Measurements from ENCODE around the gene TBC1D17. TPM values are rescaled to one million over a fixed set of nuclear protein-coding genes. Genes with fewer than 3 reads are reported as not detected.

The TBC1D17 gene
- 10 to 100 TPM; 47.7 to 56.5 (median 49.0) TPM for total RNA-seq

GRCh38 chr19:49877020-49877878 is at the start of gene TBC1D17, which contains the start of gene AKT1S1:
Gene TBC1D17, plus strand, starts transcription at chr19:49877702. Its CDS starts 22 bp downstream, at chr19:49877724.
Gene AKT1S1, minus strand, starts transcription at chr19:49877355. Its CDS starts 4,060 bp downstream, at chr19:49873295.
- Histone ChIP-seq H3K4me3 (peak within 1 kb of the TSS; percentile 78 to 88 (median 80)), H3K4me1 (peaks cover 0 to 55% (median 15%) of the 10 kb centered on the region in 4 donors), H3K36me3 (peaks cover 12 to 58% (median 17%) of the 10 kb centered on the region in 3 donors), H3K27me3 (no peaks in the 10 kb centered on the region), H3K27ac (peak within 1 kb of the TSS; percentile 97 to 100 (median 98)), H3K9me3 (no peaks in the 10 kb centered on the region)
- DNase-seq (ENCODE audit: low spot score in 2 of 2) = peak; percentile 97 to 98
- 0% methylated on average over 50 to 51 of the region's 61 CpGs for WGBS, 2 donors
- peak; percentile 78 to 97 for TF ChIP-seq POLR2A (IDR thresholded peaks at IDR 0.05)
- TF ChIP-seq CTCF (IDR thresholded peaks at IDR 0.05) = peak in 2 of 5 experiments; percentile 31
- TF ChIP-seq EP300 (IDR thresholded peaks at IDR 0.05) = peak; percentile 96 to 98

GRCh38 chr19:49829200-49829599 is 48.3 kb upstream of the TBC1D17 start:
- WGBS, 2 donors = 84 to 87% methylated on average over 6 to 8 of the region's 8 CpGs
- H3K4me1 ChIP-seq = no peaks in the 10 kb centered on the region
- H3K4me3 ChIP-seq = no peak overlapping the region
- no peak for DNase-seq (ENCODE audit: low spot score in 2 of 2)
- H3K9me3 ChIP-seq = no peaks in the 10 kb centered on the region
- no peaks in the 10 kb centered on the region for H3K27me3 ChIP-seq
- no peak overlapping the region for H3K27ac ChIP-seq
- TF ChIP-seq CTCF (IDR thresholded peaks at IDR 0.05) (no peak), POLR2A (IDR thresholded peaks at IDR 0.05) (no peak), EP300 (IDR thresholded peaks at IDR 0.05) (no peak)
- H3K36me3 ChIP-seq = peaks cover 0 to 90% (median 11%) of the 10 kb centered on the region in 3 donors

- no peak for TF ChIP-seq CTCF (IDR thresholded peaks at IDR 0.05)
- Histone ChIP-seq H3K27me3 (no peaks in the 10 kb centered on the region), H3K9me3 (no peaks in the 10 kb centered on the region), H3K36me3 (peaks cover 0 to 90% (median 14%) of the 10 kb centered on the region in 3 donors), H3K27ac (no peak overlapping the region), H3K4me1 (no peaks in the 10 kb centered on the region), H3K4me3 (no peak overlapping the region)
- WGBS, 2 donors = 95 to 96% methylated on average over 14 to 18 of the region's 18 CpGs
- no peak for DNase-seq (ENCODE audit: low spot score in 2 of 2)
These were observed 47.8 kb upstream of the TBC1D17 start for GRCh38 chr19:49829721-49830120.

- peaks cover 0 to 99% (median 24%) of the 10 kb centered on the region in 3 donors for H3K36me3 ChIP-seq
- 91 to 95% methylated on average over 11 to 12 of the region's 12 CpGs for WGBS, 2 donors
- H3K4me1 ChIP-seq = no peaks in the 10 kb centered on the region
- H3K4me3 ChIP-seq = no peak overlapping the region
- TF ChIP-seq CTCF (IDR thresholded peaks at IDR 0.05) = no peak
- H3K27ac ChIP-seq = no peak overlapping the region
- no peak for DNase-seq (ENCODE audit: low spot score in 2 of 2)
- H3K27me3 ChIP-seq = no peaks in the 10 kb centered on the region
- H3K9me3 ChIP-seq = no peaks in the 10 kb centered on the region
These were observed 46.7 kb upstream of the TBC1D17 start for GRCh38 chr19:49830766-49831165.

- DNase-seq (ENCODE audit: low spot score in 2 of 2) = no peak
- peaks cover 0 to 100% (median 30%) of the 10 kb centered on the region in 3 donors for H3K36me3 ChIP-seq
- H3K27me3 ChIP-seq = no peaks in the 10 kb centered on the region
- no peaks in the 10 kb centered on the region for H3K4me1 ChIP-seq
- H3K9me3 ChIP-seq = no peaks in the 10 kb centered on the region
- H3K27ac ChIP-seq = no peak overlapping the region
- no peak for TF ChIP-seq EP300 (IDR thresholded peaks at IDR 0.05)
- no peak for TF ChIP-seq CTCF (IDR thresholded peaks at IDR 0.05)
- TF ChIP-seq POLR2A (IDR thresholded peaks at IDR 0.05) = no peak
- no peak overlapping the region for H3K4me3 ChIP-seq
- 95 to 96% methylated on average over 8 of the region's 8 CpGs for WGBS, 2 donors
These were observed 45.9 kb upstream of the TBC1D17 start for GRCh38 chr19:49831592-49831991.
